HG02759 (cell line): ENCODE data around the gene SFMBT2.
"Not testable (repeated sequence)": the region's sequence is repeated elsewhere in the genome, so short reads cannot be mapped to it uniquely, and the experiment has no call there.

Experiments
- ATAC-seq: cut with Tn5 transposase; IDR thresholded peaks from one replicate; pipeline ENCODE4 v1.9.1; 2021; ENCODE audit warnings: mild to moderate bottlenecking, moderate library complexity; ENCODE audit not compliant: unreplicated experiment

SFMBT2 gene

DNA sequence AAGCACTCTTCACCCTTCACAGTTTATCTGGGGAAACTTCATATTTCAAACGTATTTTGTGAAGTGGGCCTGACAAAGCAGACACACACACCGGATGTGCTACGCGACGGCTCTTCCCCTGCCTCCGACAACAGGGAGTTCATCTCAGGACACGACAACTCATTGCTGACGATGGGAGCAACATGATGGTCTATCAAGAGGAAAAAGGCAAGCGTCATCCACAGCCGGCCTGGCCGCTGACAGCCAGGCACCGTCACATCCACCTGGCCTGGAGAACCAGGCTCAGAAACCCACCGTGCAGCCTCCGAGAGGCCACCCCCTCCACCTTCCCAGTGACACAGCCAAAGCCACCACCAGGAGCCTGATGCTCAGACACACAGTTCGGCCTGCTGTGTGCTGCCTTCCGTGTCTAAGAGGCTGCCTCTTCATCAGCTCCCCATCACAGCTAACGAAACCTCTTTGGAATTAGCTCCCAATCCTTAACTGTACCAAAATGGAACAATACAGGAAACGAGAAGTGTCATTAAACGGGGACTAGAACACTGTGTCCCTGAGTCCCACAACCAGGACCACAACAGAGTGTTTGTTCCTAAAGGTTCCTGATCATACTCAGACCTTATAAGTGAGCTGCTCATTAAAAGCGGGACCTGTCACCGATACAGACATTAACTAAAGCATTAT is 76.7 kb downstream of the SFMBT2 start:
- no peak for ATAC-seq

GRCh38 chr10:7329219-7329618 is 81.6 kb downstream of the SFMBT2 start:
- ATAC-seq, result no peak

- no peak for ATAC-seq
Measured at GRCh38 chr10:7327885-7328284, 82.9 kb downstream of the SFMBT2 start.

GRCh38 chr10:7322623-7323022 is 88.2 kb downstream of the SFMBT2 start:
- ATAC-seq, result no peak

- ATAC-seq, result no peak
Measured at GRCh38 chr10:7320072-7320471, 90.8 kb downstream of the SFMBT2 start.

GRCh38 chr10:7319632-7320031 is 91.2 kb downstream of the SFMBT2 start:
- ATAC-seq, result no peak

- ATAC-seq, result no peak
Measured at GRCh38 chr10:7318836-7319235, 92.0 kb downstream of the SFMBT2 start.

- ATAC-seq, result no peak
Measured at GRCh38 chr10:7317786-7318446, 92.9 kb downstream of the SFMBT2 start.

- no peak for ATAC-seq
Measured at GRCh38 chr10:7316839-7317238, 94.0 kb downstream of the SFMBT2 start.

- no peak for ATAC-seq
Measured at GRCh38 chr10:7315906-7316305, 94.9 kb downstream of the SFMBT2 start.

GRCh38 chr10:7314170-7314569 is 96.7 kb downstream of the SFMBT2 start:
- no peak for ATAC-seq

GRCh38 chr10:7312488-7312857 is 98.4 kb downstream of the SFMBT2 start:
- ATAC-seq, result no peak

GRCh38 chr10:7311850-7312487 is 98.9 kb downstream of the SFMBT2 start:
- not testable (repeated sequence) for ATAC-seq

DNA sequence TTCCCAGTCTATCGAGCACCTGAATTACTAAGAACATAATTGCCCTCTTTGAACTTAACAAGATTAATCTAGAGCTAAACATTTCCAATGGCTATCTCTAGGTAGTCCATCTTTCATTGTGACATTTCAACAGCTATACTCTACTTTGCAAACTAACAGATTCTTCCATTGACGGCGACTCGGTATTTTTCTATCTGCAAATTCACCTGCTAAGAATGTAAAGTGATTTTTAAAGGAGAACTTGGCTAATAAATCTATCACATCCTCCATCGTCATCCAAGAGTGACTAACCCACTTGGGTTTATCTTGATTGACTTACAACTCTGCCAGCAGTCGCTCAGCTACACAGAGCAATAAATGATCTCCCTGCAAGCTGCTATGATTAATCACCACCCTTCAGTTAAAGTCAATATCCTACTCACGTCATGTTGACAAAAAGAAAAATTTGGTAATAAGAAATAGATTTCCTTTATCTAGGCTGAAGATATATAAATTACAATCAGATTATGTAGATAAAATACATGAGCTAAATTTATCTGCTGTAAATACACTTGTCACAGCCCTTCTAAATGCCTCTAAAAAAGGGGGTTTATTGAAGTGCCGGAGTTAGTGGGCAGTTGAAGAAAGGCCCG is 99.5 kb downstream of the SFMBT2 start:
- ATAC-seq, result no peak

GRCh38 chr10:7310076-7310475 is 100.8 kb downstream of the SFMBT2 start:
- ATAC-seq, result no peak

- ATAC-seq, result no peak
Measured at GRCh38 chr10:7308826-7309225, 102.0 kb downstream of the SFMBT2 start.

GRCh38 chr10:7306616-7307015 is 104.2 kb downstream of the SFMBT2 start:
- ATAC-seq, result no peak

- ATAC-seq, result no peak
Measured at GRCh38 chr10:7306147-7306546, 104.7 kb downstream of the SFMBT2 start.

DNA sequence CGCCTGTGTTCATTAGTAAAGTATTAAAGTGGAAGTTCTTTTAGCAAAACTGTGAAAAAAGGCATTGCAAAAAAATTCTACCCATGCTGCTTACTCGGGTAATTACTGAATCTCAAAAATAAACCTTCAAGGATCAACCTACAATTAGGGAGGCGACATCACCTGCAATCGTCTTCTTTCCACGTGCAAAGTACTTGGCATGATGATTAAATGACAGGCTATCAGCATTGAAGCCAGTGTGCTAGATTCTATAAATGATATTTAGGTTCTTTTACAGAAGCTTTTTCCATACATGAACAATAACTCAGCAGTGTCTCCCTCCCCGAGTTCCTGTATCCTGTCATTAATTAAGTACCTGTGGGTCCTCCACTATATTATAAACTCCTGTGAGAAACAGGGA is 105.8 kb downstream of the SFMBT2 start:
- ATAC-seq, result no peak

GRCh38 chr10:7304110-7304509 is 106.7 kb downstream of the SFMBT2 start:
- ATAC-seq, result no peak

DNA sequence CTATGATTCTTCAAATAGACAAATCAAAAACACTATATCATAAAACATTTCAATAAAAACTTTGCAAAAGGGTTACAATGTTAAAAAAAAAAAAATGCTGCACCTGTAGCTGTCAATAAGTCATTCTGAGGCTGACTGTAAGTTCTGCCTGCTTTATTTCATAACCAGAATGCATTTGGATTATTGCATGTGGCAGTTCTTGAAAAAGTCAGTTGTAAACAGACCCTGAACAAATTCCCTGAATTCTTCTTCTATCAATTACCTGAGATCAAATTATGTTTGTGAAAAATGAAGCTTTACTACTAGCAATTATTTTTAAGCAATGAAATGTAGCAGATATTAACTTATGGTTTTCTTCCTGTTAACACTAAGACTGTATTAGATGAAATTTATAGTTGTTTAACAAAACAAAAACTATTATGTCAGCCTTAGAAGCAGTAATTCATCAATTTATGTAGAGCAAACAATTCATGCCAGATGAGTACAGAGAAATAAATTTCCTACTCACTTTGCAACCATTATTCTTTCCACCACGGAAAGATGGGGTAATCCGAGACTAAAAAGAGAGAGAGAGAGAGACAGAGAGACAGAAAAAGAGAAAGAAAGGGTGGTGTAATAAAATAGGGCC is 107.8 kb downstream of the SFMBT2 start:
- no peak for ATAC-seq
